SH-SY5Y (cell line): Measurements from ENCODE around the gene CCDC88A.

Source experiments
- GATA2 ChIP-seq: IDR thresholded peaks from 2 replicates; pipeline ENCODE4 v1.6.1; 2011; ENCODE audit warnings: mild to moderate bottlenecking, low read depth, low read length
- GATA3 ChIP-seq: IDR thresholded peaks from 2 replicates; pipeline ENCODE4 v1.6.1; 2011; ENCODE audit warnings: low read depth, mild to moderate bottlenecking, low read length, moderate library complexity

DNA sequence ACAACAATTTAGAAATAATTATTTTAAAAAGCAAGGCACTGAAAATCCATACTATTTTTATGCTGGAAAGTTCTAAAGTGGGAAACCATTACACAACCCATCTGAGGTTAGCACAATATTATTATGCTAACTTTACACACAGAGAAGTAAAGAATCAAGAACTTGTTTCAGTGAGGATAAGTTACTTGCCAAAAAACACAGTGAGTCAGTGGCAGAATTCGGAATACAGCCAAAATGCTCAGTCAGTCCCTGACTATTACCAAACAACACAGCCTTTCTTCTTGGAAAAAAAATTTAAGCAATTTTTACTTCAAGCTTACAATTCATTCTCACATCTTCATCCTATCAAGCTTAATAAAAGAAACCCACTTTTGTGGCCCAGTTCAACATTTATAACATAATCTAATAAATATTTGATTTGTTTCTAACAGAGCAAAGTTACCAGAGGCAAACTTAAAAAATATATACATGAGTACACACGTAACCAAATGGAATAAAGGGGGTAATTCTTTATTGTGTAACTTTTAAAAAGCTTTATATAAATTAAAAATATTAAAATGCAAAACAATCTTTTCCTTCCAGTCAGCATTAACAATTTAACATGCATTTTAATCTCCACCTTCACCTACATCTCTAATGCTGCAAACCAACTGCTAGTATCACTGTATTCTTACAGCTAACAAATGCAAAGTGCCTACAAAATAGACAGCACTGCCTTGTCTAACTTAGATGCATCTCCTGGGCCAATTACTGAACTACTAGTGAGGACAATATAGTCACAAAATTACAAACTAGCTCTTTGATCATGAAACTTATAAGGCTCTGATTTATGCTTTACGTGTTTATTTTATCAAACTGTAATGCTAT is 55.2 kb downstream of the CCDC88A start:
- TF ChIP-seq GATA3 (no peak), GATA2 (no peak)
